ENCODE results near the gene C4orf36.

C4orf36 gene

GRCh38 chr4:86891762-86892635 is at the start of gene C4orf36:
TSS of gene C4orf36 (minus strand) at chr4:86892422. CDS start at chr4:86891520, 902 bp downstream.
- DNase-seq = peak in 1 of 2 experiments; percentile 29

- DNase-seq = no peak
Measured at GRCh38 chr4:86940920-86941460, 48.8 kb upstream of the C4orf36 start.

- no peak for DNase-seq
Measured at GRCh38 chr4:86939729-86940575, 47.7 kb upstream of the C4orf36 start.

GRCh38 chr4:86938771-86939520 is 46.7 kb upstream of the C4orf36 start:
- DNase-seq = no peak

- DNase-seq = no peak
Measured at GRCh38 chr4:86935853-86936733, 43.9 kb upstream of the C4orf36 start.

GRCh38 chr4:86935566-86935852 is 43.3 kb upstream of the C4orf36 start:
- no peak for DNase-seq

GRCh38 chr4:86934771-86935565 is 42.7 kb upstream of the C4orf36 start, which contains the start of gene AFF1:
TSS of gene AFF1 (plus strand) at chr4:86935011. CDS start at chr4:86948534, 13,523 bp downstream.
- peak in 1 of 2 experiments; percentile 13 for DNase-seq

- no peak for DNase-seq
Measured at GRCh38 chr4:86934147-86934770, 42.0 kb upstream of the C4orf36 start.

- no peak for DNase-seq
Measured at GRCh38 chr4:86928400-86929255, 36.4 kb upstream of the C4orf36 start.

GRCh38 chr4:86927843-86928395 is 35.7 kb upstream of the C4orf36 start:
- no peak for DNase-seq

GRCh38 chr4:86926435-86927086 is 34.3 kb upstream of the C4orf36 start:
- no peak for DNase-seq

GRCh38 chr4:86924811-86925210 is 32.6 kb upstream of the C4orf36 start:
- DNase-seq = no peak

- no peak for DNase-seq
Measured at GRCh38 chr4:86921608-86922252, 29.5 kb upstream of the C4orf36 start.

- no peak for DNase-seq
Measured at GRCh38 chr4:86919561-86920223, 27.5 kb upstream of the C4orf36 start.

- DNase-seq = no peak
Measured at GRCh38 chr4:86918539-86919072, 26.4 kb upstream of the C4orf36 start.

- no peak for DNase-seq
Measured at GRCh38 chr4:86917212-86918039, 25.2 kb upstream of the C4orf36 start.

All from cerebellar nuclear complex (tissue), 1 donor.